GM12873 (cell line): ENCODE results near the gene PGAP2.
A peak's percentile ranks its signal among the peaks of the same experiment; 100 is the strongest.

Source experiments
- TF ChIP-seq, protein P1 (sequence below): IDR thresholded peaks from 2 replicates; pipeline ENCODE4 v1.5.1; 2012; ENCODE audit warnings: low read depth, mild to moderate bottlenecking, moderate library complexity, low read length, control low read depth; ENCODE audit not compliant: insufficient read depth; ENCODE audit errors: missing control alignments

The PGAP2 gene

DNA sequence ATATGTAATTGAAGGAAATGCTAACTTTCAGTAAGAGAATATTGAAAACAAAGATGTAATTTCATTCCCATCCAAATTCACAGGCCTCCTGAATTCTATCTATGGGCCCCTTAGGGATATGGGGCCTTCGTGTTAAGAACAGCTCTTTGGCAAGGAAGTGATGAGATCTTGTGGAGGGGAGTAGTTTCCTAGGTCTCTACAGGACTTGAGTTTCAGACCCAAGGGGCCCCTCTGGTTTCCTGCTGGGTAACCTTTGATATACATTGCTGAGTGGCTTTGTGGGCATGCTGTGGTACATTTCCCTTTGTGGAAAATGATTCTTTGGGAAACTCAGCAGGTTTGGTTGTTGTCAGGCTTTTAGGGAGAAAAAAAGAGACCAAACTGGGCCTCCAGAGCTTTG lies 53.3 kb downstream of the PGAP2 start:
- TF ChIP-seq, protein P1, sequence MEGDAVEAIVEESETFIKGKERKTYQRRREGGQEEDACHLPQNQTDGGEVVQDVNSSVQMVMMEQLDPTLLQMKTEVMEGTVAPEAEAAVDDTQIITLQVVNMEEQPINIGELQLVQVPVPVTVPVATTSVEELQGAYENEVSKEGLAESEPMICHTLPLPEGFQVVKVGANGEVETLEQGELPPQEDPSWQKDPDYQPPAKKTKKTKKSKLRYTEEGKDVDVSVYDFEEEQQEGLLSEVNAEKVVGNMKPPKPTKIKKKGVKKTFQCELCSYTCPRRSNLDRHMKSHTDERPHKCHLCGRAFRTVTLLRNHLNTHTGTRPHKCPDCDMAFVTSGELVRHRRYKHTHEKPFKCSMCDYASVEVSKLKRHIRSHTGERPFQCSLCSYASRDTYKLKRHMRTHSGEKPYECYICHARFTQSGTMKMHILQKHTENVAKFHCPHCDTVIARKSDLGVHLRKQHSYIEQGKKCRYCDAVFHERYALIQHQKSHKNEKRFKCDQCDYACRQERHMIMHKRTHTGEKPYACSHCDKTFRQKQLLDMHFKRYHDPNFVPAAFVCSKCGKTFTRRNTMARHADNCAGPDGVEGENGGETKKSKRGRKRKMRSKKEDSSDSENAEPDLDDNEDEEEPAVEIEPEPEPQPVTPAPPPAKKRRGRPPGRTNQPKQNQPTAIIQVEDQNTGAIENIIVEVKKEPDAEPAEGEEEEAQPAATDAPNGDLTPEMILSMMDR = no peak

DNA sequence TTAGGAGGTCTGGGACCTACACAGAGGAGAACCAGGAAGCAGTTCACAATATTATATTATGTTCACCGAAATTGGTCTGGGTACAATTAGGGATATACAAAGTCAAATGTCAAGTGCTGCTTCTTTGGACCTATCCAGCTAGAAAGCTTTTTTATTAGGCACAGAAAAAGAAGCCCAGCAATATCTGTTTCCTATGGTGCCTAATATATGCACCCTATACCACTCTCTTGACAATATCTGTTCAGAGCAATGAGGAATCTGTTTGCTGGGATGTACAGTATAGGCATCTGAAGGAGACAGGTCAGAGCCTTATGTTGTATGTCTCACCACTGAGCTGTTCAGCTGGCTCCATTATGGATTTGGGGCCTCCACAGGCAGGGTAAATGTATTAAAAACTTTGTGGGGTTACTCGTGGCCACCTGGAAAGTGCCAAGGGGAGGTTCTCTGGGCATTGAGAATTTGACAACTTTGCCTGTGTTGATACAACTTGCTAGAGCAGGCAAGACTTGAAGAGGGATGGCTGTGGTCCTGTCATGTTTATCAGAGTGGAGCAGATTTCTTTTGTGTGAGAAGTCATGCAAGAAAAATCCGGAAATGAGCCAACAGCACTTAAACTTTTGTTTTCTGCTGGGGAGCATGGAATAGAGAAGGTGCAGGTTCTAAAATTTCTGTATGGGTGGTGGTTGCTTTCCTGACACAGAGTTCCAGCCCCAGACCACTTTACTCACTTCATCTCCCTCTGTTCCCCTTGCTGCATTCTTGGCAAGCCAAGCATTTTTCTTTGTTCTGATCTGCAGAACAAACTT lies 57.2 kb downstream of the PGAP2 start:
- TF ChIP-seq, protein P1 = no peak

DNA sequence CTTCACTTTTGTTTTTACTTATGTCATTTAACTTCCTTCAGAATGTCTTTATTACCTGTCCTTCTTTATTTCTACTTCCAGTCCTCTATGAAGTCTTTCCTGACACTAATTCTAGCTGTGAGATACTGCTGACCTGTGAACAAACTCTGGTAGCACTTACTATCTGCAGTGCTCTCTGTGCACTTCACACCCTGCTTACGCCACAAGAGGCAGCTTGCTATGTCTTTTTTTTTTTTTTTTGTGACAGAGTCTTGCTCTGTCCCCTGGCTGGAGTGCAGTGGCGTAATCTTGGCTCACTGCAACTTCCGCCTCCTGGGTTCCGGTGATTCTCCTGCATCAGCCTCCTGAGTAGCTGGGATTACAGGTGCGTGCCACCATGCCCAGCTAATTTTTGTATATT lies 57.8 kb downstream of the PGAP2 start:
- TF ChIP-seq, protein P1 = peak; percentile 35

DNA sequence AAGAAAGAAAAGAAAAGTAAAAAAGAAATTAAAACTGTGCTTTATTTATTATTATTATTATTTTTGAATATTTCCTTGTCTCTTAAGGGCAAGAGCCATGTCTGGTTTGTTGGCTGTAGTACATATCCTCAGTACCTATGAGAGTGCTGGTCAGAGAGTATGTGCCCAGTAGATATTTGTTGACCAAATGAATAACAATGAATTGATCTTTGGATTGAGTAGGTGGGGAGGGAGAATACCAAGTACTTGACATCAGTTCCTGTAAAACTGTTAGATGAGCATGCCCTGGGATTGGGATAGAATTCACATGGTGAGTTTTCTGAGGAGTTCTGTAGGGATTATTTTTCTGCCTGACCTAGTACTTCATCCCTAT lies 58.5 kb downstream of the PGAP2 start:
- TF ChIP-seq, protein P1 = no peak

DNA sequence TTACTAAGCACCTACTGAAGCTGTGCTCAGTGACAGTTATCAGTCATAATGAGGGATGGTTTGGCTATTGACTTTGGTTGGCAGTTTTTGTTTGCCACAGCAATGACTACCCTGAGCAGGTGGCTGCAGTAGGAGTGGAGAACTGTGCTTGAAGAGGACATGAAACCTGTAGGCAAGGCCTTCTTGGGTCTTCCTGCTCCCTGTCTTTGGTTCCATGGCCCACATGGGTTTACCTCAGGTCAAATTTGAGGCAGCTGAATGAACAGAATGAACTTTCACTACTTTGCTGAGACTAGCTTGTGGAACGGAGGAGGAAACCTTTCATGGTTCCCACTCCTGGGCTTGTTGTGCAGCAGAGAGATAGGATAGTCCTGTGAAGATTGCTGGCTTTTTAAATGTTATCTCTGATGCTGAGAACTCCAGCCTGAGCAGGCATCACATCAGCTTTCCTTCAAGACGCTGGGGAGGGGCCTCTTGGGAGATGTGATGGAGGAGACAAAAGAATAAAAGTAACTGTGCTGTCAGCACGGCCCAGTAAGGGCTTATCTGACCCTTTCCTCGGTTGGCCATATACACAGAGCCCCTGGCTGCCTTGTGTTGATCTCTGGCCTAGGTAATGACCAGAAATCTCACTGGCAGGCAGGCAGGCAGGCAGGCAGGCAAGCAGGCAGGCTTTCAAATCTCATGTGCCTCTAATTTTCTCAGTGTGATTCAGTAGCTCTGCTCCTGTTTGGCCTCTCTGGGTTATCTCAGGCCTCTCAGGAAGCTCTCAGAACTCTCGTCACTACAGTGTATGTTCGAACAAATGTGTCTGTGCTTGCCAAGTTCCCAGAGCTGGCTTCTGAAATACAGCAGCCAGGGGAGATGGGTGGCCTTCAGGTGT lies 59.1 kb downstream of the PGAP2 start:
- TF ChIP-seq, protein P1 = no peak

DNA sequence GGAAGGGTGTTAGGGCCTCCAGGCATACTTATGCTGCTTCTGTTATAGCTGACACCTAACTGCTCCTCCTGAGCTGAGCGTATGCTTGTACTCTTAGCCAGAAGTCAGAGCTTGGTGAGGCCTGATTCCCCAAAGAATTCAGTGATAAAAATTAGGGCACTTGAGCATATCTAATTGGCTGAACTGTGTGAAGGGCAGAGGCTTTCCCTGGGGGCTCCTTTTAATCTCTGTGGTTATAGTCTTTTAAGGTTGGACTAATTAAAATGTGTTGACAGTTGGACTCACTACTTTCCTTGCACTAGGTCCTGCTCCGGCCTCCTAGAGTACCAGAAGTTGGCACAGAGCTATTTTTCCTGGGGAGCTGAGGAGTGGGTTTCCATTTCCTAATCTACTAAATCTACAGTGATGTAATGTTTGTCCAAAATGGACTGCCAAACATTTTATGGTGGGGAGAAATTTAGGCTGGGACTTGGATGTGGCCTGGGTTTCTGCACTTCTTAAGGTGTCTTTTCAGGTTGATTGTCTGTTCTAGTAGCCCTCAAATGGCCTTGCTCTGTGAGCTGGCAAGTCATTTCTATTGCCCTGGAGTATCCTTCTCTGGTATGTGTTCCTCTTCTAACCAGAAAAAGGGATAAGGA lies 65.5 kb downstream of the PGAP2 start:
- TF ChIP-seq, protein P1 = no peak
